HG02610 (cell line): Measurements from ENCODE around the gene SUGT1.
"Not testable (repeated sequence)": the region's sequence is repeated elsewhere in the genome, so short reads cannot be mapped to it uniquely, and the experiment has no call there.

ENCODE experiments used
- ATAC-seq: cut with Tn5 transposase; IDR thresholded peaks from one replicate; pipeline ENCODE4 v1.9.1; 2021; ENCODE audit warnings: mild to moderate bottlenecking, moderate library complexity; ENCODE audit not compliant: unreplicated experiment

The SUGT1 gene

DNA sequence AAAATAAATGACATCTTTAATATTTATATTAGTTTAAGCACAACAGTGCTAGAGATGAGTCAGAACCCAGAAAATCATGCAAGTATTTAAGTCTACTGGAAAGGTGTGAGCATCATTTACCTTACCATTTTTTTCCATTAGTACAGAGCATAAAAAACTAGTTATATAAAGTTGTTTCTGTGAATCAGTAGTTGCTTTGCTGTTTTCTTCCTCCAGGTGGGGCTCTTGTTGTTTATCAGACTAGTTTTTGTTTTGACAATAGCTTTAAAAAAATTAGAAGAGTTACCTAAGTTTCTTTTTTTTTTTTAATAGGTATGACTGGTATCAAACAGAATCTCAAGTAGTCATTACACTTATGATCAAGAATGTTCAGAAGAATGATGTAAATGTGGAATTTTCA lies 12.7 kb downstream of the SUGT1 start:
- ATAC-seq, result no peak

DNA sequence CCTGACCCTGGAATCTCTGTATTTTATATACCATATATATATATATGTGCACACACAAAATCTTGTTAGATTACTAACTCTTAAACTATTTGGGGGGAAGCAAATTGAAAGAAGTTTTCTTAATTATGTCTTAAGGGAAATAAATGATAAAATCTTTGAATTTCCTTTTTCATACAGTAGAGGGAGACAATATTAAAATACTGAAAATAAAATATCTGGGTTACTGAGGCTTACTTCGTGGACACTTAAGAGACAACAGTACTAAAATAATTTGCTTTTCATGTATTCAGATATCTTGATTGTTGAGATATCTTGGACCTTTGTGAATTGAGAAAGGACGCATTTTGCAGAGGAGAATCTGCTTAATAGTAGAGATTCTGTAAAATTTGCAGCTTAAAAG lies 17.0 kb downstream of the SUGT1 start:
- no peak for ATAC-seq

DNA sequence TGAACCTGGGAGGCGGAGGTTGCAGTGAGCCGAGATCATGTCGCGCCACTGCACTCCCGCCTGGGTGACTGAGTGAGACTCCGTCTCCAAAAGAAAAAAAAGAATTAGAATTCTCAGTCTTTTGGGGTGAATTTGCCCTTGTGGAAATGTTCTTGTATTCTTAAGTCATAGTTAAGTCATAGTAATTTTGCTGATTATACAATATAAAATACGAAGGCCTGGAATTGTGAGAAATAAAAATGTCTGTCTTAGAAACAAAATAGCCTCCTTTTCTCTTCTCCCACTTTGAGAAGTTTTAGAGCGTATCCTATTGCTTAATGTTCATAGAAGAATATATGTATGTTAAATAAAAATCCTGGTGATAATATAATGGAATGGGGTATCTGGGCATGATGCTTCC lies 18.1 kb downstream of the SUGT1 start:
- ATAC-seq, result no peak

DNA sequence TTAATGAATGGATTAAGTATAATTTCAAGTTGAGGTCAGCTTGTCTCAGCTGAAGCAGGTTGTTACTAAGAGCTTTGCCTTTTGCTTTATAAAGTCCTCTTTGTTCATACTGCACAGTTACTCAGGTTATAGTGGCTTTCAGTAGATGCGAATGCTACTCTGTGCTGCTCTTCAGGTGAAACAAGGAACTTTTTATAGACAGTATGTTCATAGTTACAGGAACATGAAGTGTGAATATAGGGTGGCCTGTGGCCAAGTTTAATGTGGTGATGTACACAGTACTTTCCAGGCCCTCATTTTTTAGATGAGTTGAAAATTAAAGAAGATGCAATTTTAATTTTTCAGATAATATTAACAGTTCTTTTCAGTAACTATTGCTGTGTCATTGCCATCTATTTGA lies 20.8 kb downstream of the SUGT1 start:
- no peak for ATAC-seq

DNA sequence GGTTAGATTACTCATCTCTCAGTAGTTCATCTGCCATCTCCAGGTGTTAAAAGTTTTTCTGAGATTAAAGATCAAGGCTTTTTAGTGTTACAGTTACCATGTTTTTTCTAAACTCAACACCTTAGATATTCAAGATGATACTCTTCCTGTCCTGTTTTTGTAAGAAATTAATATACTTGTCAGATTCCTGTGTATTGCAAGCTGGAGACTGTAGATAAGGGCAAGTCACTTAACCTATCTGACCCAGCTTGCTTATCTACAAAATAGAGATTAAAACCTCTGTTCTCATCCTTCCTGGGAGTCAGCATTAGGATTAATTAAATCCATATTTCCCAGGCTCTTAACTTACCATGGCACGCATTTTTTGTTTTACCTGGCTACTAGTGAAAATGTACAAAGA lies 25.2 kb downstream of the SUGT1 start:
- no peak for ATAC-seq

DNA sequence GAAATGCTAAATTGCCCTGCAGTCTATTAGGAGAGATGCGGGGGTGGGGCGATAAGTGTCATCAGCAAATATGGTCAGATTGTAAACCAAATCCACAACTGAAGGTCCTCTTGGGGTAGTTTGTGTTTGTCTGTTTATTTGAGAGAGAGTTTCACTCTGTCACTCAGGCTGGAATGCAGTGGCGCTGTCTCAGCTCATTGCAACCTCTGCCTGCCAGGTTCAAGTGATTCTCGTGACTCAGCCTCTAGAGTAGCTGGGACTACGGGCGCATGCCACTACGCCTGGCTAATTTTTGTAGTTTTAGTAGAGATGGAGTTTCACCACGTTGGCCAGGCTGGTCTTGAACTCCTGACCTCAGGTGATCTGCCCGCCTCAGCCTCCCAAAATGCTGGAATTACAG lies 33.2 kb downstream of the SUGT1 start:
- ATAC-seq, result not testable (repeated sequence)

DNA sequence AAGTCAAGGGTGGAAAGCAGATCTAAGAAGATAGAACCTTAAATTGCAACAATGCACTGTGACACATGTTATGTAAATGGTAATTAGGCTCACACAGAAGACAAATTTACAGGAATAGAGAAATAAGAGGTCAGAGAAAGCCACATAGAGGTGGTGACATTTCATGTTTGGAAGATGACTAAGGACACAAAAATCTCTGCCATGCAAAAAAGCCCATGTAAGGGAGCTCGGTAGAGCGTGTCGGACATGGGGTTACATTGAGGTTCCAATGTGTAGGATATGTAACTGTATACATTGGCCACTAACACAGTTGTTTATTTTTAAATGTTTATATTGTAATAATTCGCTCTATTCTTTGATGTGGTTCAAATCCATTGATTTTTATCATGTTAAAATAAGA lies 33.7 kb downstream of the SUGT1 start:
- no peak for ATAC-seq

DNA sequence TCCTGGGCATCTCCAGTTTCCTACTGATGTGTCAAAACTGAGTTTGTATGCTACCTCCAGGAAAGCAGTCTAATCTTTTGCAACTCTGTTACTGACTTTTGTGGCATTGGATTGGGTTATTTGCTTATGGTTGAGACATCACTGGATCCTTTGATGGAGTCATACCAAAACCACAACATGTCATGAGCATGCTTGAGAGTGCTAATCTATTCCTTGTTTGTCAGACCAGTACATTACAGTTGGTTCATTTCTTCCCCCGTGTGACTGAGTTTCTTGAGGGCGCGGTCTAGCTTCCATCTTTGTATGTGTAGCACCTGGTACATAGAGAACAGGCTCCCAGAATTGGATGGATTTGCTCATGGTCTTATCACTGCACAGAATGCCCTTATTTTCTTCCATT lies 43.2 kb downstream of the SUGT1 start:
- peak; percentile 95 for ATAC-seq

DNA sequence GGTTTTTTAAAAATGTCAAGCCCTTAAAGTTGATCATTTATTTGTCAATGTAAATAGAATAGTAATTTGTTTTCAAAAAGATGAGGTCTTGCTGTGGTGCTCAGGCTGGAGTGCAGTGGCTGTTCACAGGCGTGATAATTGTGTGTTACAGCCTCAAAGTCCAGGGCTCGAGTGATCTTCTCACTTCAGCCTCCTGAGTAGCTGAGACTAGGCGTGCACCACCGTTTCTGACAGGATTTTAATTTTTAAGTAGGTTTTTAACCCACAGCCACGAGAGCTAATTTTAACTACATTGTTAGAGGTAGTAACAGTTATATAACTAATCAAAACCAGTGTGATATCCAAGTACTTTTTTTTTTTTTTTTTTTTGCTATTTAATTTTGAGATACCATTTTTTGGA lies 43.9 kb downstream of the SUGT1 start:
- no peak for ATAC-seq

DNA sequence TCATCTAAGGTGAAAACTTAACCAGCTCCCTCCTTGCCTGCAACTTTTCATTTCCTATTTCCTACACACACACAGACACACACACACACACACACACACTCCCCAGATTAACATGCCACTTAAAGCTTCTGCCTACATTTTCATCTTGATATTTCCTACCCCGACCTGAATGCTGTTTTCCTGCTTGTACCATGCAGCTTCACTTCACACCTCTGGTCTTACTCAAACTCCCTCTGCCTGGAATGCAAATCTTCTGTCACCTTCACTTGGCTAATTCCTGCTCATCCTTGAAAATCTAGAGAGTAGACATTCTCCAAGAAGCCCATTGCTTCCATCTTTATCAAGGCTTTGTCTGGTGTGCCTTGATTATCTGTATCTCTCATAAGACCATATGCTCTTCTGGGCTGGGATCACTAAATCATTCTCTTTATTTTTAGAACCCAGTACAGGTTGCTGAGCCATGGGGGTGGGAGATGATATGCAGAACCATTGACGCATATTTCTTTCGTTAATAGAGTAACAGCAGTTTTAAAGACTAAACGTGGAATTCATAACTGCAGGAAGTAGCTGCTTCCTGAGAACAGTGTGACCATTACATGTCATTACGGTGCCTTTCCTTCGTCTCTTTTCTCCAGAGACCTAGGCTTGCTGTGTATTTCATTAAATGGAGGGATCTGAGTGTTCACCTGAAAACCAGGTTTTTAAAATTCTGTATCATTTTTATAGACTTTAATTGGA lies 49.3 kb downstream of the SUGT1 start:
- ATAC-seq, result no peak

DNA sequence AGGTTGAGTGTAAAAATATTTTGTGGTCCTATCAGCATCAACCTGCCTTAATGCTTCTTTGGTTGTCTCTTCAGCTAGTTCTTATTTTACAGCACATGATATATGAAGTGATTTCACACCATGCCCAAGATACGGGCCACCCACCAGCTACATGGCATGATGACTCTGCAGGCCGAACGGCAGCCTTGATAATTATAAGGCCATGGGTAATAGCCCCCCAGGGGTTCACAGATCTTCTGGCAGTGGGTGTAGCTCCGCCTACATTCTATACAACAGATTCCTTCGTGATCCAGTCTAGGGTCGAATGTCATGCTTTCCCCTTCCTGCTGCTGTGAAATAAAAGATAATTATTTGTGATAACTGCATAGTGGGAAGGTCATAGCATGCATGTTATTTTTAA lies 50.8 kb downstream of the SUGT1 start:
- ATAC-seq, result no peak

DNA sequence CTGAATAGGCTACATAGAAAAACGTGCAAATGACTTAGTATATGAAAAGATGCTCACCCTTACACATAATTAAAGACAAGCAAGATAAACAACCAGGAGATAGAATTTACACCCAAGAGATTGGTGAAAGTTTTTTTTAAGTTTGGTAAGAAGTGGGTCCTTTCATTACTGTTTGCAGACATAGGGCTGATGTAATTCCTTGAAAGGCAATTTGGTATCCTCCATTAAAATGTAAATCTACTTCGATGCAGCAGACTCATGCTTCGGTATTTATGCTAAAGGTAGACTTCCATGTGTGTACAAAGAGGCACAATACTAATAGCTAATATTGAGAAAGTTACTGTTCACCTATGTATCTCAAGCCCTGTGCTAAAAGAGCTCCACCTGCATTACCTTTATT lies 53.4 kb downstream of the SUGT1 start:
- ATAC-seq, result no peak

DNA sequence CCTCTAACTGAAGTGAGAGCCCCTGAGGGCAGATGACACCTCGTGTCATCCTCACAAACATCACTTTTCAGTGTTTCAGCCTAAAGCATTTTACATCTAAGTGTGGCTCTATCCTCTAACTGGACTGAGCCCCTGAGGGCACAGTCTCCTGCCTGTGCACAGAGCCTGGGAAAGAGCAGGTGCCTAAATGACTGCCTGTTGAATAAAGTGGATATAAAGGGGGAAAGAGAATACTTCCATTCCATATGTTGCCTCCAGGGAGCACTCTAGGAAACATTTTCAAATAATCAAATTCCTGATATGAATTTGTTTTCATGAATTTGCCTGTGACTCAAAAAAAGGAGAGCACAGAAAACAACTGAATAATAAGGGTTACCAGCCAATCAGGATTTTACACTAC lies 54.7 kb downstream of the SUGT1 start:
- no peak for ATAC-seq

DNA sequence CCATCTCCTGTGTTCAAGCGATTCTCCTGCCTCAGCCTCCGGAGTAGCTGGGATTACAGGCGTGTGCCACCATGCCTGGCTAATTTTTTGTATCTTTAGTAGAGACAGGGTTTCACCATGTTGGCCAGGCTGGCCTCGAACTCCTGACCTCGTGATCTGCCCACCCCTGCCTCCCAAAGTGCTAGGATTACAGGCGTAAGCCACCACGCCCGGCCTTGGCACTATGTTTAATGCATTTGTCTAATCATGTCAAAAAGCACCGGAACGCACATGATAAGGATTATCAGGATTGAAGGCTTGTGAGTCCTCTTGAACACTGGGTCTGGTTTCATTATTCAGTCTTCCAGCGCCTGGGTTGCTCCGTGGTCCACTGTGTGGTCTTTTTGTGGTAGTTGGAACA lies 55.6 kb downstream of the SUGT1 start:
- ATAC-seq, result not testable (repeated sequence)

DNA sequence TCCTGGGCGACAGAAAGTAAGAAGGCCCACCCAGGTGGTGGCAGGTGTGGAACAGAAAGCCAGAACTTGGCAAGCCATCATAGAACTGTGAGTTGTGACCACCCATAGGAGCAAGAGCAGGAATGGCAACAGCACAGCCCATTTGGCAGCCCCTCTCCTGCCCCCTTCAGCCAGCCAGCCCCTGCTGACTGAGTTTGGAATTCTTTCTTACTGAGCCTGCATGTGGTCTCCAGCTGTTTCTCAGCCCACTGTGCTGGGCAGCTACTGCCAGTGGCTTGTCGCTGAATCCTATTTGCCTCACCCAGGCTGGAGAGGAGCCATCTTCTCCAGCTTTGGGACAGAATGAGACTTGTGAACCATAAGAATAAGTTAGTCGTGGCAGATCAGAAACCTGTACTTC lies 58.6 kb downstream of the SUGT1 start:
- no peak for ATAC-seq

DNA sequence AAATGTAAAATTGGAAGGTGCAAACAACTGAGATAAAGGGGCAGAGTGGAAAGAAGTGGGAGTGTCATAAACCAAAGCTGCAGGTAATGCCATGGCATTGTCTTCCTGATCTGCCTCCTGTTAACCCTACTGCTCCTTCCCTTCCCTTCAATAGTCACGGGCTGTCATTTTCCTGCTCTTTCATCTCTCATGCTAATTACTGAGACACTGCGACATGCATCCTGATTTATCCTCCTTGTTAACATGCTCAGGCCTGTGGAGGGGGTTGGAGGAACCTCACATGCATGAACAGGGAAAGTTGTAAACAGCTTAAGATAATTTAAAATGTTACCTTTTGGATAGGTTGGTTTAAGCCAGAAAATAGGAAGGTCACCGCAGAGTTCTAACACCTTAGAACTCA lies 59.7 kb downstream of the SUGT1 start:
- no peak for ATAC-seq

DNA sequence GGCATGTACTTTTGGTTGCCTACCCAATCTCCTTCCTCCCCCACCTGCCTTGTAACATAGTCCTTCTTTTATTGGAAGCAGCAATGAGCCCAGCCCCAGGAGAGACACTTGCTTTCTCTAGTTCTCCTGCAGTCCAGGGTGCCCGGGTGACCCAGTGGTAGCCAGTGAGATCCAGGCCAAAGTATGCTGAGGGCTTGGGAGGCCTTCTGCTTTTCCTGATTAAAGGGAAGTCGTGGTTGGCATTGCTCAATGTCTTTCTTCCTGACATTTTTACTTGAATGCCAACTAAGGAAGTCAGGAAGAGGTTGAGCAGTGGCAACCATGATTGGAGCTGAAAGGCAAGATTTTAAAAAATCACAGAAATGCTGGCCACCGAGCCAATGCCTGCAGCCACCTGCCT lies 61.3 kb downstream of the SUGT1 start:
- no peak for ATAC-seq

DNA sequence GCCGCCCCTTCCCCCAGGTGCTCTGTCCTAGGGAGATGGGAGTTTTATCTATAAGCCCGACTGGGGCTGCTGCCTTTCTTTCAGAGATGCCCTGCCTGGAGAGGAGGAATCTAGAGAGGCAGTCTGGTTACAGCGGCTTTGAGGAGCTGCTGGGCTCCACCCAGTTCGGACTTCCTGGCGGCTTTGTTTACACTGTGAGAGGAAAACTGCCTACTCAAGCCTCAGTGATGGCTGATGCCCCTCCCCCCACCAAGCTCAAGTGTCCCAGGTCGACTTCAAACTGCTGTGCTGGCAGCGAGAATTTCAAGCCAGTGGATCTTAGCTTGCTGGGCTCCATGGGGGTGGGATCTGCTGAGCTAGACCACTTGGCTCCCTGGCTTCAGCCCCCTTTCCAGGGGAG lies 68.3 kb downstream of the SUGT1 start:
- ATAC-seq, result not testable (repeated sequence)

DNA sequence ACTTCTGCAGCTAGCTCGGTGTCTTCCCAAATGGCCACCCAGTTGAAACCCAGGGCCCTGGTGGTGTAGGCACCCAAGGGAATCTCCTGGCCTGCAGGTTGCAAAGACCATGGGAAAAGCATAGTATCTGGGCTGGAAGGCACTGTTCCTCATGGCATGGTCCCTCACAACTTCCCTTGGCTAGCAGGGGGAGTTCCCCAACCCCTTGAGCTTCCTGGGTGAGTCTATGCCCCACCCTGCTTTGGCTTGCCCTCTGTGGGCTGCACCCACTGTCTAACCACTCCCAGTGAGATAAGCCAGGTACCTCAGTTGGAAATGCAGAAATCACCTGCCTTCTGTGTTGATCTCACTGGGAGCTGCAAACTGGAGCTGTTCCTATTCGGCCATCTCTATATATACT lies 68.7 kb downstream of the SUGT1 start:
- ATAC-seq, result not testable (repeated sequence)

DNA sequence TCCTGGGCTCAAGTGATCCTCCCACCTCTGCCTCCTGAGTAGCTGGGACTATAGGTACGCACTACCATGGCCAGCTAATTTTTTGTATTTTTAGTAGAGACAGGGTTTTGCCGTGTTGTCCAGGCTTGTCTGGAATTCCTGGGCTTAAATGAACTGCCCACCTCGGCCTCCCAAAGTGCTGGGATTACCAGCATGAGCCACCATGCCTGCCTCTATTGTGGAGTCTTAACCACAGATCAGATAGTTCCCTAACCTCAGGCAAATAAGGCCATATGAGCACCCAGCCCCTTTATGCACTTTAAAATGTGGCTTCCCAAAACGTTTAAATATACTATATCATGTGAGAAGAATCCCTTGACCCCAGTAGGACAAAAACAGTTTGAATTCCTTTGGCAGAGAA lies 70.5 kb downstream of the SUGT1 start:
- no peak for ATAC-seq

DNA sequence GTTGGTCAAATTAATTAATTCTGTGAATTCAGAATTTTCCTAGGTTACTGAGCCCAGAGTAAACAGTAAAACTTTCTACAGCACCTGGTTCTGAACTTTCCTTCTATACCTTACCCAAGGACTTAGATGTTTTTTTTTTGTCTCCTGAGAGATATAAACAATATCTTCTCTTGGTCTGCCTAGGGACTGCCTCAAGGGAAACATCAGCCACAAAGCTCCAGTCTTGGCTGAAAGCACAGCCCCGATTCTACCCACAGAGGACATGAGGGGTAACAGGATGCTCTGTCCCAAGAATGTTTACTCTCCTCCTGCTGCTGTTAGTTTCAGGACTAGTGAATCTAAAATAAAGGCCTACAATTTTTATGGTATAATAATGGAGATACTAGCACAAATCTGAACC lies 72.7 kb downstream of the SUGT1 start:
- ATAC-seq, result no peak

DNA sequence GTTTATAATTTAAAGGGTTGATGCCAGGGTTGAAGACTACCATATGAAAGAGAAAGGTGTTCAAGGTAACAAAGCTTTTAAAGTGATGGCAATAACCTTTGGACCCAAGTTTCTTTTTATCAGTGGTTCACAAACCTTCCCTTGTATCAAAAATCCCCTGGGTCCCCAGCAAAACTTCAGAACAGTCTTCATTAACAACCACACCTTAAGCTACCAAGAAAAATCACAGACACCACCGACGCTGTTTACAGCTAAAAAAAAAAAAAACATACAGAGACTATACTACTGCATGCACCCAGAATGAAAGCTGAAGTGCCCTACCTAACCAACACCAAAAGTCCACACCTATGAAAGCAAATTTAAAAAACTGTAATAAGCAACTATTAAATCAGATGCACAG lies 73.6 kb downstream of the SUGT1 start:
- ATAC-seq, result no peak

DNA sequence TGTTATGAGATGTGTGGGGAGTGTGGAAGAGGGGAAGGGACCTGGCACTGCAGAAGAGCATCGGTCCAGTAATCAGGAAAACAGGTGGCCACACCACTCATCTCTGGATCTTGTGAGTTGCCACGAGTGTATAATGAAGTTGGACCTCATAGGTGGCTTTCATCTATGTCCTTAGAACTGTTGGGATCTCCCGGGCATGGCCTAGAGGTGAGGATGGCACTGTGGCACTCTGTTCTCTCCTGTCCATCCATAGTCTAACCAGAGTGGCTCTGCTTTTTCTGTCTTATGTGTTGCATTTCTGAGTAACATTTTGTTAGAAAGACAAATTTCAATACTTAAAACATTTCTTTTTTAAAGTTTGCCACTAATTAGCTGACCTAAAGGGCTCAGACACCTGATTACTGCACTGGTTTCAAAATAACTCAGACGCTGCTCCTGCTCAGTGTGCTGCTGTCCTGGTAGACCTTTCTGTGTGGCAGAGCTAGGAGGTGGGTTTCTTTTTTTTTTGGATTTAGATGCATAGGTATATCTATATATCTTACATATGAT lies 81.5 kb downstream of the SUGT1 start:
- no peak for ATAC-seq
